AG09319 (cell line): ENCODE measurements around the gene ACVRL1.

Experiments
- DNase-seq: peaks from one replicate; pipeline ENCODE4 v3.0.0-alpha.2; 2010; ENCODE audit warnings: low read depth; ENCODE audit errors: extremely low read depth
- CTCF ChIP-seq: IDR thresholded peaks from 2 replicates; pipeline ENCODE4 v1.5.1; 2011; ENCODE audit warnings: low read depth, mild to moderate bottlenecking, inconsistent platforms, low read length, moderate library complexity

The ACVRL1 gene

GRCh38 chr12:51908876-51909592 is 1.7 kb downstream of the ACVRL1 start:
- no peak for TF ChIP-seq CTCF

GRCh38 chr12:51910168-51910567 is 2.9 kb downstream of the ACVRL1 start:
- no peak for TF ChIP-seq CTCF
- DNase-seq: no peak

More at GRCh38 chr12:51908876-51909592, 1.7 kb downstream of the ACVRL1 start:
- no peak for DNase-seq

DNA sequence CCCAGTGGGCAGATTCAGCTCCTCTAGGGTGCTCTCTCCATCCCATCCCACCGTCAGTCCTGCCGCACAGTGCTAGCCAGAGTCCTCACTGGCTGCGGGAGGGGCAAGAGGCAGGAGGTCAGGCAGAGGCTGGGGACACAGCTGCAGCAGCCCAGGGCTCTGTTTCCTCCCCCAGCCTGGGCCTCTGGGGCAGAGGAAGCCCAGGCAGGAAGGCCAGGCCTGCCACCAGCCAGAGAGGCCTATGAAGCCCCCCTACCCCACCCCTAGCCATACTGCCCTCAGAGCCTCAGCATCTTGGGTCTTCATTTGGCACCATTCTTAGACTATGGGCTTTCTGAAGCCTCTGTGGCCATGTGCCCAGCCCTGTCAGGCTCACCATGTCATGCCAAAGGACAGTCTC is 3.4 kb downstream of the ACVRL1 start:
- no peak for DNase-seq
- TF ChIP-seq CTCF: no peak

- no peak for TF ChIP-seq CTCF
- DNase-seq: no peak
These were observed 4.0 kb downstream of the ACVRL1 start for GRCh38 chr12:51911307-51911706.

DNA sequence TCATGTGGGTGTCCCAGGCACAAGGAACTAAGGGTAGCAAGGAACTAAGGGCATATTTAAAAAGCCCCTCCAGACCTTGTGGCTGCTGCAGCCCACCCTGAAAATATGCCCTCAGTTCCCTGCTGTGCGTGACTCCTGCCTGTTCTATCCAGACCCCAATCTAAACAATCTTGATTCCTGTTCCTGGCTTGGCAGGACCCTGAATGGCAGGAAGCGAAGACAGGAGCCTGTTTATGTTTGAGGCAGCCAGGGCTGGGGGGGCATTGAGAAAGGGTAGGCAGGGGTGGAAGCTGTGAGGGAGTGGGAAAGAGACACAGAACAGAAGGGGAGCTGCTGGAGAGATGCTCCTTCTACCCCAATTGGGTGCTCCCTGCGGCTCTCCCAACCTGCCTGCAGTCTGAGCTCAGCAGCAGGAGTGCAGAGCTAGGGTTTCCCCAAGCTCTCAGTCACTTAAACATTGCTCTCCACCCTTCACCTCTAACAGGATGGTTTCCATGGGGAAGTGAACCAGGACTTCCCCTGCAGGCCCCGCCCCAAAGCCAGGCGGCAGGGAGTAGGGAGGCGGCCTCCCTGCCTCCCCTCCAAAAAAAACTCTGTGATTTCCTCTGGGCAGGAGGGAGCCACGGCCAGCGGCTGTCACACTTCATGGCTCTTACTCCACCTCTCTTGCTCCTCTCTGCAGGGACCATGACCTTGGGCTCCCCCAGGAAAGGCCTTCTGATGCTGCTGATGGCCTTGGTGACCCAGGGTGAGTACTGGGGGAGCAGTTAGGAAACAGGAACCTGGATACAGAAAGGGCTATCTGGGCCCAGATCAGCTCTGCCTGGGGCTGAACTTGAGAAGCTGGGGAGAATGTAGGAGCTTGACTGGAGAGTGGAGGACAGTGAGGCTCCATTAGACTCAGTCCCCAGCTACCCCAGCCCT is 4.7 kb downstream of the ACVRL1 start:
- DNase-seq: no peak
- TF ChIP-seq CTCF: no peak

- no peak for DNase-seq
- no peak for TF ChIP-seq CTCF
These were observed 6.0 kb downstream of the ACVRL1 start for GRCh38 chr12:51913071-51914033.
